ENCODE results near the gene ABHD12. TPM values are rescaled to one million over a fixed set of nuclear protein-coding genes. Genes with fewer than 3 reads are reported as not detected.
"Not testable (repeated sequence)": the region's sequence is repeated elsewhere in the genome, so short reads cannot be mapped to it uniquely, and the experiment has no call there.

ABHD12 gene
- total RNA-seq, 2 donors from 2014 or later = 42.4 to 76.1 TPM

- DNase-seq (peak in 1 of 2 donors; percentile 10), ATAC-seq (no peak)
- intact Hi-C loops (cut with DNase I, micrococcal nuclease) = loop anchor here in 1 of 2 donors (10.0 kb wide), 1 partner anchor 69 kb away; no protein-coding TSS in a partner anchor
Measured at GRCh38 chr20:25315418-25316210, 75.0 kb downstream of the ABHD12 start.

GRCh38 chr20:25314497-25315417 lies 75.9 kb downstream of the ABHD12 start:
- intact Hi-C loops (cut with DNase I, micrococcal nuclease) = loop anchor here in 1 of 2 donors (10.0 kb wide), 1 partner anchor 70 kb away; no protein-coding TSS in a partner anchor
- DNase-seq (peak in 1 of 2 donors; percentile 14), ATAC-seq (no peak)

- ATAC-seq (no peak), DNase-seq (no peak)
- intact Hi-C loops (cut with DNase I, micrococcal nuclease) = loop anchor here in 1 of 2 donors (10.0 kb wide), 1 partner anchor 71 kb away; no protein-coding TSS in a partner anchor
Measured at GRCh38 chr20:25313593-25313992, 77.0 kb downstream of the ABHD12 start.

GRCh38 chr20:25312716-25313115 lies 77.9 kb downstream of the ABHD12 start:
- intact Hi-C loops (cut with DNase I, micrococcal nuclease) = loop anchor here in 1 of 2 donors (10.0 kb wide), 1 partner anchor 72 kb away; no protein-coding TSS in a partner anchor
- not testable (repeated sequence) for ATAC-seq, DNase-seq

- ATAC-seq = no peak
- intact Hi-C loops (cut with DNase I, micrococcal nuclease) = loop anchor here in 1 of 2 donors (10.0 kb wide), 1 partner anchor 74 kb away; no protein-coding TSS in a partner anchor
- peak; percentile 12 to 38 for DNase-seq
Measured at GRCh38 chr20:25310921-25311728, 79.5 kb downstream of the ABHD12 start.

- DNase-seq (peak; percentile 62 to 81), ATAC-seq (peak; percentile 80)
- intact Hi-C loops (cut with DNase I, micrococcal nuclease) = loop anchor here in 1 of 2 donors (10.0 kb wide), 1 partner anchor 74 kb away; no protein-coding TSS in a partner anchor
Measured at GRCh38 chr20:25310268-25310920, 80.2 kb downstream of the ABHD12 start.

- peak; percentile 73 for ATAC-seq
- peak; percentile 65 to 87 for DNase-seq
- intact Hi-C loops (cut with DNase I, micrococcal nuclease) = loop anchor here in 1 of 2 donors (10.0 kb wide), 1 partner anchor 75 kb away; no protein-coding TSS in a partner anchor
Measured at GRCh38 chr20:25309395-25310267, 81.0 kb downstream of the ABHD12 start.

- DNase-seq (peak in 1 of 2 donors; percentile 39), ATAC-seq (no peak)
- intact Hi-C loops (cut with DNase I, micrococcal nuclease) = no loop called here
Measured at GRCh38 chr20:25308671-25309394, 81.8 kb downstream of the ABHD12 start.

- intact Hi-C loops (cut with DNase I, micrococcal nuclease) = no loop called here
- ATAC-seq (no peak), DNase-seq (peak in 1 of 2 donors; percentile 28)
Measured at GRCh38 chr20:25308083-25308491, 82.5 kb downstream of the ABHD12 start.

- no peak for ATAC-seq
- intact Hi-C loops (cut with DNase I, micrococcal nuclease) = no loop called here
Measured at GRCh38 chr20:25306991-25307903, 83.4 kb downstream of the ABHD12 start.

GRCh38 chr20:25304025-25304549 lies 86.5 kb downstream of the ABHD12 start:
- intact Hi-C loops (cut with DNase I, micrococcal nuclease) = no loop called here
- DNase-seq (no peak), ATAC-seq (no peak)

More at GRCh38 chr20:25306991-25307903, 83.4 kb downstream of the ABHD12 start:
- peak in 1 of 2 donors; percentile 26 for DNase-seq

- no peak for ATAC-seq
- intact Hi-C loops (cut with DNase I, micrococcal nuclease) = no loop called here
Measured at GRCh38 chr20:25303292-25304024, 87.2 kb downstream of the ABHD12 start.

GRCh38 chr20:25302596-25302995 lies 88.0 kb downstream of the ABHD12 start:
- intact Hi-C loops (cut with DNase I, micrococcal nuclease) = no loop called here
- DNase-seq = no peak
- no peak for ATAC-seq

More at GRCh38 chr20:25303292-25304024, 87.2 kb downstream of the ABHD12 start:
- no peak for DNase-seq

- ATAC-seq (peak; percentile 14), DNase-seq (no peak)
- intact Hi-C loops (cut with DNase I, micrococcal nuclease) = no loop called here
Measured at GRCh38 chr20:25301357-25301920, 89.2 kb downstream of the ABHD12 start.

Measured in left colon (tissue), 2 donors.